ENCODE data around the gene TRAPPC3. TPM values are rescaled to one million over a fixed set of nuclear protein-coding genes. Genes with fewer than 3 reads are reported as not detected.

TRAPPC3 gene
- total RNA-seq, 1 donor from 2014 or later, result 68.9 TPM

- peaks cover 68% of the 10 kb centered on the region for H3K4me1 Mint-ChIP-seq (ENCODE audit: unreplicated experiment)
These were observed 5.6 kb upstream of the TRAPPC3 start for GRCh38 chr1:36154765-36155407.

GRCh38 chr1:36154335-36154734 lies 5.0 kb upstream of the TRAPPC3 start:
- Mint-ChIP-seq H3K27me3 (ENCODE audit: unreplicated experiment) (no peaks in the 10 kb centered on the region), H3K36me3 (ENCODE audit: unreplicated experiment) (peaks cover 1% of the 10 kb centered on the region), H3K9me3 (ENCODE audit: unreplicated experiment) (no peaks in the 10 kb centered on the region), H3K4me1 (ENCODE audit: unreplicated experiment) (peaks cover 66% of the 10 kb centered on the region), H3K4me3 (ENCODE audit: unreplicated experiment) (peak overlapping the region; percentile 79), H3K27ac (ENCODE audit: unreplicated experiment) (peak overlapping the region; percentile 90)
- no peak for TF ChIP-seq CTCF (IDR thresholded peaks at IDR 0.05)
- no peak for DNase-seq (ENCODE audit: extremely low spot score, unreplicated experiment)

More at GRCh38 chr1:36154765-36155407, 5.6 kb upstream of the TRAPPC3 start:
- Mint-ChIP-seq H3K9me3 (ENCODE audit: unreplicated experiment) (no peaks in the 10 kb centered on the region), H3K36me3 (ENCODE audit: unreplicated experiment) (peaks cover 4% of the 10 kb centered on the region), H3K27ac (ENCODE audit: unreplicated experiment) (peak overlapping the region; percentile 90), H3K4me3 (ENCODE audit: unreplicated experiment) (peak overlapping the region; percentile 79), H3K27me3 (ENCODE audit: unreplicated experiment) (no peaks in the 10 kb centered on the region)
- no peak for DNase-seq (ENCODE audit: extremely low spot score, unreplicated experiment)
- TF ChIP-seq CTCF (IDR thresholded peaks at IDR 0.05), result no peak

- H3K4me3 Mint-ChIP-seq (ENCODE audit: unreplicated experiment), result no peak overlapping the region
- no peaks in the 10 kb centered on the region for H3K27me3 Mint-ChIP-seq (ENCODE audit: unreplicated experiment)
- no peaks in the 10 kb centered on the region for H3K36me3 Mint-ChIP-seq (ENCODE audit: unreplicated experiment)
- DNase-seq (ENCODE audit: extremely low spot score, unreplicated experiment), result no peak
- no peak for TF ChIP-seq CTCF (IDR thresholded peaks at IDR 0.05)
- peaks cover 61% of the 10 kb centered on the region for H3K4me1 Mint-ChIP-seq (ENCODE audit: unreplicated experiment)
- peak overlapping the region; percentile 66 for H3K27ac Mint-ChIP-seq (ENCODE audit: unreplicated experiment)
- no peaks in the 10 kb centered on the region for H3K9me3 Mint-ChIP-seq (ENCODE audit: unreplicated experiment)
These were observed 4.2 kb upstream of the TRAPPC3 start for GRCh38 chr1:36153476-36153875.

GRCh38 chr1:36151845-36152203 lies 2.5 kb upstream of the TRAPPC3 start:
- Mint-ChIP-seq H3K4me3 (ENCODE audit: unreplicated experiment) (peak overlapping the region; percentile 35), H3K27me3 (ENCODE audit: unreplicated experiment) (no peaks in the 10 kb centered on the region), H3K36me3 (ENCODE audit: unreplicated experiment) (peaks cover 2% of the 10 kb centered on the region), H3K9me3 (ENCODE audit: unreplicated experiment) (no peaks in the 10 kb centered on the region), H3K4me1 (ENCODE audit: unreplicated experiment) (peaks cover 55% of the 10 kb centered on the region), H3K27ac (ENCODE audit: unreplicated experiment) (peak overlapping the region; percentile 99)
- DNase-seq (ENCODE audit: extremely low spot score, unreplicated experiment), result no peak
- no peak for TF ChIP-seq CTCF (IDR thresholded peaks at IDR 0.05)

- Mint-ChIP-seq H3K27me3 (ENCODE audit: unreplicated experiment) (no peaks in the 10 kb centered on the region), H3K9me3 (ENCODE audit: unreplicated experiment) (no peaks in the 10 kb centered on the region), H3K4me1 (ENCODE audit: unreplicated experiment) (peaks cover 55% of the 10 kb centered on the region), H3K4me3 (ENCODE audit: unreplicated experiment) (peak overlapping the region; percentile 45), H3K27ac (ENCODE audit: unreplicated experiment) (peak overlapping the region; percentile 99), H3K36me3 (ENCODE audit: unreplicated experiment) (peaks cover 2% of the 10 kb centered on the region)
- DNase-seq (ENCODE audit: extremely low spot score, unreplicated experiment), result no peak
- no peak for TF ChIP-seq CTCF (IDR thresholded peaks at IDR 0.05)
These were observed 2.0 kb upstream of the TRAPPC3 start for GRCh38 chr1:36151134-36151844.
